MG63 (cell line): ENCODE data around the gene TMEM184C. TPM values are rescaled to one million over a fixed set of nuclear protein-coding genes. Genes with fewer than 3 reads are reported as not detected.

ENCODE experiments used
- DNase-seq: peaks from one replicate; pipeline ENCODE4 v3.0.0-alpha.2; 2020
- H3K27me3 ChIP-seq: fragments of 250-450 bp; sonication (Bioruptor Pico); 2 replicates; pipeline ENCODE4 v1.5.1; 2020; ENCODE audit warnings: mild to moderate bottlenecking, moderate library complexity
- H3K36me3 ChIP-seq: fragments of 250-450 bp; sonication (Bioruptor Pico); 2 replicates; pipeline ENCODE4 v1.5.1; 2020; ENCODE audit warnings: mild to moderate bottlenecking, moderate library complexity
- H3K4me3 ChIP-seq: fragments of 250-450 bp; sonication (Bioruptor Pico); 2 replicates; pipeline ENCODE4 v1.5.1; 2020; ENCODE audit warnings: mild to moderate bottlenecking, moderate library complexity
- H3K9me3 ChIP-seq: fragments of 250-450 bp; sonication (Bioruptor Pico); 2 replicates; pipeline ENCODE4 v1.5.1; 2020; ENCODE audit warnings: mild to moderate bottlenecking, moderate library complexity
- total RNA-seq: library from RNA; depleted of rRNA; stranded (reverse); fragments of >200 nt; shearing (Covaris generic); gene quantifications from 2 replicates; pipeline ENCODE4 v1.2.3, GENCODE V29; 2014; ENCODE audit warnings: low replicate concordance; rRNA removed

The TMEM184C gene
- total RNA-seq, result 12.6 and 25.9 TPM in 2 replicates

DNA sequence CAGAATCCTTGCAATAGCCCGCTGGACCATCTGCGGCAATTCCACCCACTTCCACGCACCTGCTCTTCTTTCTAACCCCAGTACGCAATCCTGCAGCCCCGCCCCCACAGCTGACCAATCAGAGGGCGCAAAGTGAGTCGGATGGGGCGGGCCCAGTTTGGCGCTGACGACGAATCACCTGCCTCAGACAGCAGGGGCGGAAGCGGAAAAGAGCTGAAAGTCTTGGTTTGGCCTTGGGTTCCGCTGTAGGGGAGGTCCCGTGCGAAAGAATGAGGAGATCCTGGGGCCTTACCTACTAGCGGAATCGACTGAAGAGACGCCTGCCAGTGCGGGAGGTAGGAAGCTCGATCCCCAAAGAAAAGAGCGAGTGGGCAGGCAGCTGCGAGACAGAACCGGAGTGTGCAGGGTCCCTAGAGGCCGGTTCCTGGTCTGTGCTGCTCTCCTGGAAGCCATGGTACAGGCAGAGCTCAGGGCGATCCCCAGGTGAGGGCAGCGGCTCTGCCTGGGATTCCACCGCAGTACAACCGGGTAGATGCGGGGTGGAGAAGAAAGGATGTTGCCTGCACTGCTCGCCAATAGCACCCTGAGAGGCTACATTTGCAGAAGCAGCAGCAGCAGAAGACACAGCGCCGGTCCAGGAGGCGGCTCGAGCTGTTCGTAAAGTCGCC lies at the start of gene TMEM184C:
TSS of gene TMEM184C (plus strand) at position 225 of the 668 bp plus-strand sequence. CDS start 560 bp downstream, outside the sequence.
- H3K27me3 ChIP-seq, result no peaks in the 10 kb centered on the region
- DNase-seq, result peak; percentile 93

DNA sequence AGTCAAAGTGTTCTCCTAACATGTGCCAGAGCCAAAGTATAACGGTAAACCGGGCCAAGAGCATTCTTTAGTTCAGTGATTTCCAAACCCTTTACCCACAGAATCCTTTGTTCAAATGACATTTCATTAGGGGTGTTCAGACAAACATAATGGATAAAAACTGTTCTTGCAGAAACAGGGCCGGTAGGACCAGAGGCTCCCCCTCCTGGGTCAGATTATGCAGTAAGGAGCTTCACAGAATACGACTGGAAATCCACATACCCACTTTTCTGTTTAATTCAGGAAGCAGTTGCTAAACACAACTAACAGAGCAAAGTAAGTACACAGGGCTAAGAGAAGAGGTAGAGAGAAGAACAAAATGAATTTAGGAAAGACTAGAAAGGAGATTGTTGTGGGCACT lies 46.6 kb upstream of the TMEM184C start:
- H3K9me3 ChIP-seq, result no peaks in the 10 kb centered on the region
- H3K36me3 ChIP-seq, result no peaks in the 10 kb centered on the region
- no peaks in the 10 kb centered on the region for H3K27me3 ChIP-seq
- no peak for DNase-seq
- H3K4me3 ChIP-seq, result no peak overlapping the region

More for the DNA sequence above, at the start of gene TMEM184C:
- Histone ChIP-seq H3K36me3 (no peaks in the 10 kb centered on the region; the same call in 1 of the 2 replicates), H3K4me3 (peak within 1 kb of the TSS; percentile 78), H3K9me3 (no peaks in the 10 kb centered on the region)

DNA sequence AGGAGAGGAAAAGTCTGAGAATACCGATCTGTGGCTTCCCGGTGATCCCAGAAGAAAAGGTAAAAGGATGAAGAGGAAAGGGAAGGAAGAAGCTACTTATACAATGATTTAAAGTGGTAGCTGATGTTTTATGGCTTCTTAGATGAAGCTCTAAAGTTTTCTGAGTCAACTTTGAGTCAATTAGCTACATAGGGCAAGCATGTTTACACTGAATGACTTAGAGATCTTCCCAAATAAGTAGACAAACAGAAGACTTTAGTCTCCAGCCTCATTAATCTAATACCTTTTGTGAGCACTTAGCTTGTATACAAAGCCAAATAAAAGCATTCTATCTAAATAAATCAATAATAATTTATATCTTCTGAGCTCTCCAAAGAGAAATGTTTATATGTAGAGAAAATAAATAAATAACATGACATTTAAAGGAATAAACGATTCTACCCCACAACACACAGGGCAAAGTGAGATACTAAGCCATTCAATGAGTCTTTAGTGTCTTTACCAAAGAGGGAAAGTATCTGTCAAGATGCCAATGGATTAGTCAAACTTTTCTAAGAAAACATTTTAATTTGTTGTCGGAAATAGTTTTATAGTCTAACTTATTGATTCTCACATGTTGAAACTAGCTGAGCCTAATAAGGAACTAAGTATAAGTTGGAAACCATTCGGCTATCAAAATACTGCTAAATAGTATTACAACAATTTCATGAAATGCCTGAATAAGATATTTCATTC lies 46.0 kb upstream of the TMEM184C start:
- H3K9me3 ChIP-seq, result no peaks in the 10 kb centered on the region
- no peaks in the 10 kb centered on the region for H3K27me3 ChIP-seq
- H3K4me3 ChIP-seq, result no peak overlapping the region
- no peaks in the 10 kb centered on the region for H3K36me3 ChIP-seq
- no peak for DNase-seq

DNA sequence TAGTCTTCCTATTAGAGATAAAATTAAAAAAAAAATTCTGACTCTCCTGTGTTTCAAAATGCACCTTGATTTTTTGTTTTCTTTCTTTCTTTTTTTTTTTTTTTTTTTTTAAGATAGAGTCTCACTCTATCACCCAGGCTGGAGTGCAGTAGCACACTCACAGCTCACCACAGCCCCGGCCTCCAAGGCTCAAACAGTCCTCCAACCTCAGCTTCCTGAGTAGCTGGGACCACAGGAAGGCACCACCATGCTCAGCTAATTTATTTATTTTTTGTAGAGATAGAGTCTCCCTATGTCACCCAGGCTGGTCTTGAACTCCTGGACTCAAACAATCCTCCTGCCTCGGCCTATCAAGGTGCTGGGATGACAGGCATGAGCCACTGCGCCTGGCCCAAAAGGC lies 41.1 kb upstream of the TMEM184C start:
- no peak for DNase-seq
- Histone ChIP-seq H3K36me3 (no peaks in the 10 kb centered on the region), H3K4me3 (no peak overlapping the region), H3K27me3 (no peaks in the 10 kb centered on the region), H3K9me3 (no peaks in the 10 kb centered on the region)

DNA sequence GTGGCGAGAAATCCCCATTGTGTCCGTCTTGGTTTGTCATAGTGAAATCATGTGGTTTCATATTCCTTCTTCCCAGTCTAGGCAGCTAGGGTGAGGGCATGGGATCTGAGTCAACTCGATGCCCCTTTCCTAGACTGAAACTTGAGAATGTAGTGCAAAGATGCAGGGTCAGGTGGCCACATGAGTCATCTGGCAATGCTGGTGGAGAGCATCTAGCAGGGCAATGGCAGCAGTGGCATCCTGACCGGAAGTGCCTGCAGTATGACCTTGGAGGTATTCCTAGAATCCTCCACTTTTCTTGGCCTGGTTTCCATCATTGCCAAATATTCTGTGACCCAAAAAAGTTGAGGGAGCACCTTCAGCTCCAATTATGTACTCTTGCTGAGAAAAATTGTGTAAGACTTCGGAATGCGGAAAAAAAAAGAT lies 39.1 kb upstream of the TMEM184C start:
- peak; percentile 92 for DNase-seq
- Histone ChIP-seq H3K4me3 (no peak overlapping the region), H3K27me3 (no peaks in the 10 kb centered on the region), H3K36me3 (no peaks in the 10 kb centered on the region), H3K9me3 (no peaks in the 10 kb centered on the region)

DNA sequence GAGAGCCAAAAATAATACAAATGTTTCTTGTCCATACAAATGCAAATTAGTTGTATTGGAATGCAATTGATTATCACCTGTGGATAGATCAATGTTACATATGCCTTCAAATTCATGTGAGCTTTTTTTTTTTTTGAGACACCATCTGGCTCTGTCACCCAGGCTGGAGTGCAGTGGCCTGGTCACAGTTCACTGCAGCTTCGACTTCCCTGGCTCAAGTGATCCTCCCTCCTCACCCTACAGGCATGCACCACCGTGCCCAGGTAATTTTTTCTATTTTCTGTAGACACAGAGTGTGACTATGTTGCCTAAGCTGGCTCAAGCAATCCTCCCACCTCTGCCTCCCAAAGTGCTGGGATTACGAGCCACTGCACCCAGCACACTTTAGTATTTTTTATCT lies 38.6 kb upstream of the TMEM184C start:
- Histone ChIP-seq H3K9me3 (no peaks in the 10 kb centered on the region), H3K4me3 (no peak overlapping the region), H3K36me3 (no peaks in the 10 kb centered on the region), H3K27me3 (no peaks in the 10 kb centered on the region)
- DNase-seq, result no peak

DNA sequence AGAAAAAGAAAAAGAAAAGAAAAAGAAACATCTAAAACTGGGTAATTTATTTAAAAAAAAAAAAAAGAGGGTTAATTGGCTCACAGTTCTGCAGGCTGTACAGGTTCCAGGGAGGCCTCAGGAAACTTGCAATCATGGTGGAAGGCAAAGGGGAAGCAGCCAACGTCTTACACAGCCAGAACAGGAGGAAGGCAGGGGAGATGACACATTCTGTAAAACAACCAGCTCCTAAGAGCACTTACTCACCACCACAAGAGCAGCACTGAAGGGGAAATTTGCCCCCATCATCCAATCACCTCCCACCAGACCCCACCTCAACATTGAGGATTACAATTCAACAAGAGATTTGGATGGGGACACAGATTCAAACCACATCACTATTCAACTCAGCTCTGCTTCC lies 36.8 kb upstream of the TMEM184C start:
- no peaks in the 10 kb centered on the region for H3K27me3 ChIP-seq
- H3K9me3 ChIP-seq, result no peaks in the 10 kb centered on the region
- no peaks in the 10 kb centered on the region for H3K36me3 ChIP-seq
- DNase-seq, result no peak
- no peak overlapping the region for H3K4me3 ChIP-seq

DNA sequence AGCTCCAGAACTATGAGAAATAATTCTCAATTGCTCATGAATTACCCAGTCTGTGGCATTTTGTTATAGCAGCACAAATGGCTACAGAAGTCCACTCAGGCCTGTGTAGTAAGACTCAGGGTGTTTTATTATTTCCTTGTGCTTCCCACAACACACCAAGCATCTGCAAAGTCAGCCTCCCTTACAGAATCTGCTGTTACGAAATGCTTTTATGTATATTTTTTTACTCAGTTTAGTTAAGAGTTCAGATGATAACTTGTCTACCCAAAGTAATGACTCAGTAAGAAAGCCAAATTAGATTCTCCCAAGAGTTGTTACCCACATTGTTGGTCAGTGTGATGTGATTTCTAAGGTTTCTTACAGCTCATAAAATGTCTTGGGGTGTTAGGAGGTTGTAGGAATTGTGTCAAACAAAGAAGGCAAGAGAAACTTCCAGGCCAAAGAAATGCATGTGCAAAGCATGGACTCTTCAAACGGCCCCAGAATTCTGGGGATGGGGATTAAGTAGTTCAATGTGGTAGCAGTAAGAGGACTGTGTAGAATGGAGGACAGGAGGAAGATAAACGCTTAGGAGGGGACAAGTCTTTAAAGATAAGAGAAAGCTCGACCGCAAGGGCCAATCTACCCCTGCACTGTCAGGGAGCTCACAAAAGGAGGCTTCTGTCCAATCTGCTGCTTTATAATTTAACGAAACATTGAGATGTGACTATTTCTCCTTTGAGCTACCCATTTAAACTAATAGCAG lies 35.4 kb upstream of the TMEM184C start:
- Histone ChIP-seq H3K4me3 (no peak overlapping the region), H3K36me3 (no peaks in the 10 kb centered on the region), H3K9me3 (no peaks in the 10 kb centered on the region), H3K27me3 (no peaks in the 10 kb centered on the region)
- DNase-seq, result no peak

DNA sequence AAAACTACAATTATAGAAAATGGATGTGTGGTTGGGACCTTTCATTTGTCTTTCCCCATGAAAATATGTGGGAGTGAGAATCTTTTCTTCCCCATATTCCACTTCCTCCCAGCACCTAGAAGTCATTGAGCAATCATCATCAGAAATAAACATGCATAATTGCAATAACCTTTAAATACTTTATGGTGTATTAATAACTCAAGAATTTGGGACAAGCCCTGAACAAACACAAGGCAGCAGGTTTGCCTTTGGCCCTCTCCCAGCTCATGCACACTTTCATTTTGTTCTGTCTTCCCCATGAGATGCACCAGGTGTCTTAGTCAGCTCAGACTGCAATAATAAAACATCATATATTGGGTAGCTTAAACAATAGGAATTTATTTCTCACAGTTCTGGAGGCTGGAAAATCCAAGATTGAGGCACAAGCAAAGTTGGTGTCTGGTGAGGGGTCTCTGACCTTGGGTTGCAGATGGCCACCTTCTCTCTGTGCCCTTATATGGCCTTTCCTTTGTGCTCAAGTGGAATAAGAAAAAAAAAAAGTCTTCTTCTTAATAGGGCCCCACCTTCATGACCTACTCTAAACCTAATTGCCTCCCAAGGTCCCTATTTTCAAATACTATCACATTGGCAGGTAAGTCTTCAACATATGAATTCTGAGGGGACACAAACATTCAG lies 34.7 kb upstream of the TMEM184C start:
- Histone ChIP-seq H3K9me3 (no peaks in the 10 kb centered on the region), H3K27me3 (no peaks in the 10 kb centered on the region), H3K36me3 (no peaks in the 10 kb centered on the region), H3K4me3 (no peak overlapping the region)
- DNase-seq, result no peak

DNA sequence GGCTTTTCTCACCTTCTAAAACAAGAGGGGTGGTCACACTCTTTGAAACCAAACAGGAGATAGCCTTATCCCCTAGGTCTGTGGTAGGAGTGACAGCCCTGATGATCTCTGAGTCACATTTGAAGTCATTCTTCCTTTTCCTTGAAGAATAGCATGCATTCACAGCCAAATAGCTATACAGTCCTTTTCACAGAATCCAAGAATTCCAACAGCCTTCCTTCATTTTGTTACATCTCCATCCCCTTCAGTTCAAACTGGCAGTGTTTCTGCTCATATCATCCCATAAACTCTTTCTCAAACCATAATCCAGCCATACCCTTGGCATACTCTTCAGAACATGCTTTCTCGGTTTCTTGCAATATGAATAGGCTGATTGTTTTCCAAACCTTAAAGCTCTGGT lies 33.3 kb upstream of the TMEM184C start:
- no peak overlapping the region for H3K4me3 ChIP-seq
- H3K27me3 ChIP-seq, result no peaks in the 10 kb centered on the region
- DNase-seq, result no peak
- H3K36me3 ChIP-seq, result no peaks in the 10 kb centered on the region
- no peaks in the 10 kb centered on the region for H3K9me3 ChIP-seq

DNA sequence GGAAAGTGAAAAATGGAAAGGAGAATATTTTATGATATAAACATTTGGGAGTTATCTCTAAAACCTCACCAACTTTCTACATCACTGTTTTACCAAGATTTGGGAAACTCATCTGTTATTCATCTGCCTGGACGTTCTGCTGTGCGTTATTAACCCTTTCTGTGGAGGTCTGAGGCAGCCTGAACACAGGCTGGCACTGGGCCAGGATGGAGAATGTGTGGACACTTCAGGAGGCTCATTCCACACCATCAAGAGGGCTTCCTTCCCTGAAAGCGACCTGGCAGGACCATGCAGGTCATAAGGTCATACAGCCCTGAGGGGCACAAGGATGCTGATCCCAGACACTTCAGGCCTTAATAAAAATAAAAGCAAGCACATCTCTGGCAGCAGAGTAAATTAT lies 31.2 kb upstream of the TMEM184C start:
- H3K4me3 ChIP-seq, result no peak overlapping the region
- H3K9me3 ChIP-seq, result no peaks in the 10 kb centered on the region
- no peaks in the 10 kb centered on the region for H3K27me3 ChIP-seq
- H3K36me3 ChIP-seq, result no peaks in the 10 kb centered on the region
- DNase-seq, result no peak

DNA sequence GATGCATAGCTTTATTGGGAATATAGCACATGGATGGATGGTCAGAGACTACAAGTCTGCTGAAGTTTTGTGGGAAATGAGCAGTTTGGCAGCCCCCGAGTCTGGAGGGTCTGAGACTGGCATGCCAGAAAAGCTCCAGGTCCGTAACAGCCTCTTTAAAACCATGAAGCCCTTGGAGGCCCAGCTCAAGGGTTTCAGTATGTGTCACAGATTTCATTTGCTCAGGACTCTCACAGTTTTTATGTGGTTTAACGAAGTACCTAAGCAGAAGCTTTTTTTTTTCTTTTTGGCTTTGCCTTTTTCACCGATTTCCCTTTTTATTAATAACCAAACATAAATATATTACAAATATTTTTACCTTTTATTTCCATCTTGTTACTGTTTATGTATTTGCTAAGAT lies 30.6 kb upstream of the TMEM184C start:
- Histone ChIP-seq H3K27me3 (no peaks in the 10 kb centered on the region), H3K36me3 (no peaks in the 10 kb centered on the region), H3K9me3 (no peaks in the 10 kb centered on the region)

DNA sequence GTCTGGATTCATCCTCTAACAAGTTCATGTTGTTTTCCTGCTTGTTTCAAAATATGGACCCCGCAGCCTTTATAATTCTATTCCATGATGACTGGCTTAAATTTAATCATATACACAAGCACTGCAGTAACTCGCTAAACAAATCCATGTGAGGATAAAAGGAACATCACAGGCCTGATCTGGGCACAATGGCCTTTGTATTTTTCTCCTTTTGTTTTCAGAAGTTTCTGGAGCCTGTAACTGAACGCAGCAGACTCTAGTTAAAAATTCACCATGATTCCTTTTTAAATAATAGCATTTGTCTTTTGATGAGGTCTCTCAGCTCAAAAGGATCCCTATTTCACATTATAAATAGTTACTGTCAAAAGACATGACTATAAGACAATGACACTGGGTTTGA lies 30.2 kb upstream of the TMEM184C start:
- Histone ChIP-seq H3K4me3 (no peak overlapping the region), H3K36me3 (no peaks in the 10 kb centered on the region), H3K9me3 (no peaks in the 10 kb centered on the region), H3K27me3 (no peaks in the 10 kb centered on the region)
- no peak for DNase-seq

More for the DNA sequence above, 30.6 kb upstream of the TMEM184C start:
- DNase-seq, result no peak
- no peak overlapping the region for H3K4me3 ChIP-seq

DNA sequence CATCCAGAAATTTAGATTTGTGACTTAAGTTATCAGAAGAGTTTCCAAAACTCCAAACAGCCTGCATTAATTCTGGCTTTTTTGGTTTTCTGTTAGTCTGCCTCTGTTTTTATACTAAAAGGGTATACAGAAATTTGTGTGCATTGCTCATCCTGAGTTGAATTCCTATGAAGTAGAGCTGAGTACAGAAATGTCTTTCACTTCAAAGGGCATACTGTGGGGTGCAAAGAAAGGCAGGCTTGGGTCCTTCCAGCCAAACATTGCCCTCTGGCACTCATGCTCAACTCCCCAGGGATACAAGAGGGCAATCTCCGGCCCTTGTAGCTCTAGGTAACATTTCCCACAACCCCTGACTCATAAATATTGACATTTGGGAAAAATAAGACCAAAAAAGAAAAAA lies 27.6 kb upstream of the TMEM184C start:
- Histone ChIP-seq H3K9me3 (no peaks in the 10 kb centered on the region), H3K27me3 (no peaks in the 10 kb centered on the region), H3K36me3 (no peaks in the 10 kb centered on the region), H3K4me3 (no peak overlapping the region)
- no peak for DNase-seq

DNA sequence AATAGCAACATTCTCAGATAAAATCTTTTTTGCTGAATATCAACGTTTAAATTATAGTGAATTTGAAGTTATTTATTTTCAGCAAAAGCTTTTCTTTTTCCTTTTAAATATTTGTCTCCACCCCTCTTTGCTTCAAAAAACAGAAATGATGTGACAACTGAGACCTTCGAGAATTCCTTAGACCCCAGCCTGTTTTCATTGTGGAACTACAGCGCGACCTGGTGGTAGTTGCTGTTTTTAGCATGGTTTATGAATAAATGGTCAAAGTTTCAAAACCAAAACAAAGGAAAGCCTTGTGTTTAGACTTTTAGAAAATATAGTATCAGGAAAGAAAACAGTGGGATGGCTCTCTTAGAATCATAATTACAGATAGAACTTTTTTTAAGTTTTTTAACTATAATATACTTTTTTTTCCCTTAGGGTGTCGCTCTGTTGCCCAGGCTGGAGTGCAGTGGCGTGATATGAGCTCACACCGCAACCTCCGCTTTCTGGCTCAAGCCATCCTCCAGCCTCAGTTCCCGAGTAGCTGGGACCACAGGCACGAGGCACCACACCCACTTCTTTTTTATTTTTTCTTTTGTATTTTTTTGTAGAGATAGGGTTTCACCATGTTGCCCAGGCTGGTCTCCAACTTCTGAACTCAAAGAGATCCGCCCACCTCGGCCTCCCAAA lies 26.8 kb upstream of the TMEM184C start:
- peak overlapping the region; percentile 26 for H3K4me3 ChIP-seq
- no peaks in the 10 kb centered on the region for H3K36me3 ChIP-seq
- DNase-seq, result peak; percentile 19

DNA sequence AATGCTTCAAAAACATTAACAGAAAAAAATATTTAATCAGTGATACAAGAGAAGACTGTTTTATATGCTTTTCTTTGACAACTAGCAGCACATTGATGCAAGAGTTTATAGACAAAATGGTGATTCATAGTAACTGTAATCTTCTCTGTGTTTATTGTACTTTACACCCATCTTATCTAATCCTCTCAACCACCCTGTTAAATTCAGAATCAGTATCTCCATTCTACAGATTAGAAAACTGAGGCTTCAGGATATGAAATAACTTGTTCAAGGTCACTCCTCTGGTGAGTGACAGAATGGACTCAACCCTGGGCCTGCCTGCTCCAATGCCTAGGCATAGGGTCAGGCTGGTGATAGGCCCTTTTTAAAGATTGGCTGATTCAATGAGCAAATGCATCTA lies 26.1 kb upstream of the TMEM184C start:
- H3K36me3 ChIP-seq, result no peaks in the 10 kb centered on the region
- H3K27me3 ChIP-seq, result no peaks in the 10 kb centered on the region
- H3K4me3 ChIP-seq, result no peak overlapping the region
- no peaks in the 10 kb centered on the region for H3K9me3 ChIP-seq
- DNase-seq, result no peak

More for the DNA sequence above, 26.8 kb upstream of the TMEM184C start:
- no peaks in the 10 kb centered on the region for H3K9me3 ChIP-seq
- no peaks in the 10 kb centered on the region for H3K27me3 ChIP-seq
